B cell (primary cell): ENCODE measurements around the gene AP4E1. TPM values are rescaled to one million over a fixed set of nuclear protein-coding genes. Genes with fewer than 3 reads are reported as not detected.
"Not testable (repeated sequence)": the region's sequence is repeated elsewhere in the genome, so short reads cannot be mapped to it uniquely, and the experiment has no call there.

Experiments used
- ATAC-seq: fragments of 200-7000 bp; cut with Tn5 transposase; one replicate; pipeline ENCODE4 v1.10.0; 2021; ENCODE audit warnings: low read depth, mild to moderate bottlenecking, moderate number of reproducible peaks, moderate library complexity
- CTCF ChIA-PET: fragments of 350-600 bp; sonication (Branson Sonifier 250); formaldehyde crosslinking; loops from one replicate; lab custom pipeline; 2021; ENCODE audit warnings: antibody characterized with exemption, inconsistent platforms; lab: Charles Lee
- POLR2A ChIA-PET: fragments of 350-600 bp; sonication (Branson Sonifier 250); formaldehyde crosslinking; loops from one replicate; lab custom pipeline; 2021; ENCODE audit warnings: antibody characterized with exemption; lab: Charles Lee
- DNase-seq: peaks from one replicate; pipeline ENCODE4 v3.0.0; 2013
- H2AFZ ChIP-seq: 2 replicates; pipeline ENCODE4 v1.6.1; 2012; ENCODE audit warnings: mild to moderate bottlenecking, low read depth, low read length; ENCODE audit not compliant: insufficient read depth, poor library complexity, severe bottlenecking
- H3K27ac ChIP-seq, 2 donors: 1 replicate in 1 of 2; 2 replicates in 1 of 2; pipeline ENCODE4 v1.5.1; 2012 to 2013; ENCODE audit warnings: low read length in 2 of 2, mild to moderate bottlenecking in 2 of 2, moderate library complexity in 1 of 2
- H3K27me3 ChIP-seq, 4 experiments: fragments of 200-600 bp in 1 of 4; sonication (generic) in 1 of 4; replicated peaks in 1 of 4; 1 replicate in 2 of 4; 2 replicates in 2 of 4; pipeline versions ENCODE4 v1.6.1 to v1.7.0; 2013 to 2016; ENCODE audit warnings: low read length in 3 of 4, mild to moderate bottlenecking in 2 of 4, mixed read lengths in 1 of 4, moderate library complexity in 1 of 4; ENCODE audit not compliant: insufficient read depth in 4 of 4, control insufficient read depth in 3 of 4; ENCODE audit errors: control extremely low read depth in 1 of 4
- H3K36me3 ChIP-seq, 2 experiments: replicated peaks in 1 of 2; 1 replicate in 1 of 2; 2 replicates in 1 of 2; pipeline versions ENCODE4 v1.6.1 to v1.7.1; 2013; ENCODE audit warnings: low read length in 1 of 2; ENCODE audit not compliant: insufficient read depth in 2 of 2, control insufficient read depth in 1 of 2; ENCODE audit errors: control extremely low read depth in 1 of 2, extremely low read depth in 1 of 2
- H3K4me1 ChIP-seq, 2 donors: fragments of 200-600 bp in 1 of 2; sonication (generic) in 1 of 2; 1 replicate in 1 of 2; 2 replicates in 1 of 2; pipeline versions ENCODE4 v1.5.1 to v1.6.1; 2013 to 2017; ENCODE audit warnings: low read length in 2 of 2; ENCODE audit not compliant: control insufficient read depth in 2 of 2, insufficient read depth in 2 of 2
- H3K4me2 ChIP-seq: replicated peaks from 2 replicates; pipeline ENCODE3; 2012; ENCODE audit warnings: mild to moderate bottlenecking, low read depth, low read length; ENCODE audit not compliant: poor library complexity, severe bottlenecking
- H3K4me3 ChIP-seq, 5 experiments: fragments of 200-600 bp in 1 of 5; sonication (generic) in 1 of 5; 1 replicate in 3 of 5; 2 replicates in 2 of 5; pipeline versions ENCODE4 v1.5.1 to v1.7.0; 2011 to 2016; ENCODE audit warnings: low read length in 4 of 5, mild to moderate bottlenecking in 4 of 5, low read depth in 2 of 5, control low read depth in 1 of 5, moderate library complexity in 1 of 5; ENCODE audit not compliant: insufficient read depth in 1 of 5; ENCODE audit errors: control extremely low read depth in 1 of 5, extremely low read depth in 1 of 5
- H3K79me2 ChIP-seq: fragments of 200-600 bp; sonication (generic); one replicate; pipeline ENCODE4 v1.6.0; 2016; ENCODE audit warnings: low read length; ENCODE audit not compliant: control insufficient read depth, insufficient read depth
- H3K9ac ChIP-seq: fragments of 200-600 bp; sonication (generic); 2 replicates; pipeline ENCODE4 v1.6.1; 2017; ENCODE audit warnings: mild to moderate bottlenecking, low read length, moderate library complexity
- H3K9me3 ChIP-seq, 3 donors: one replicate each; pipeline versions ENCODE4 v1.6.1 to v1.7.1; 2013; ENCODE audit warnings: low read length in 2 of 3; ENCODE audit not compliant: control insufficient read depth in 2 of 3, insufficient read depth in 1 of 3; ENCODE audit errors: control extremely low read depth in 1 of 3
- H4K20me1 ChIP-seq: 2 replicates; pipeline ENCODE4 v1.6.0; 2012; ENCODE audit warnings: mild to moderate bottlenecking, low read length; ENCODE audit not compliant: insufficient read depth, control insufficient read depth, poor library complexity, severe bottlenecking
- H3K27ac Mint-ChIP-seq: one replicate; pipeline ENCODE4 v1.8.0; 2021; ENCODE audit warnings: mixed read lengths
- H3K27me3 Mint-ChIP-seq: one replicate; pipeline ENCODE4 v1.8.0; 2021; ENCODE audit warnings: mixed read lengths
- H3K4me1 Mint-ChIP-seq: one replicate; pipeline ENCODE4 v1.8.0; 2021; ENCODE audit warnings: mixed read lengths
- H3K4me3 Mint-ChIP-seq: one replicate; pipeline ENCODE4 v1.8.0; 2021; ENCODE audit warnings: mixed read lengths
- H3K9me3 Mint-ChIP-seq: one replicate; pipeline ENCODE4 v1.8.0; 2022; ENCODE audit warnings: mixed read lengths; ENCODE audit not compliant: insufficient read depth
- CTCF ChIP-seq: fragments of 200-600 bp; IDR thresholded peaks from one replicate; pipeline ENCODE4 v1.8.0; 2022; ENCODE audit warnings: antibody characterized with exemption, mild to moderate bottlenecking
- EZH2 ChIP-seq: IDR thresholded peaks from 2 replicates; pipeline ENCODE4 v1.6.1; 2012; ENCODE audit warnings: borderline replicate concordance, low read depth, mild to moderate bottlenecking, moderate library complexity, low read length; ENCODE audit not compliant: insufficient read depth, poor library complexity, severe bottlenecking
- WGBS: methylation state at CpG from one replicate; pipeline ENCODE4 v1.1.5; 2013; ENCODE audit warnings: missing lambda C conversion rate; ENCODE audit not compliant: insufficient coverage; 5-methylcytosine and 5-hydroxymethylcytosine counted together
- intact Hi-C: fragments of 100-400 bp; cut with micrococcal nuclease; formaldehyde crosslinking; loops from one replicate; pipeline ENCODE4 v1.10.0; 2022
- polyA plus RNA-seq: library from polyadenylated mRNA; depleted of rRNA; stranded (reverse); fragments of >200 nt; gene quantifications from 2 replicates; pipeline ENCODE4 v1.2.3, GENCODE V29; 2012
- total RNA-seq, 2 donors: library from RNA; stranded (reverse); fragments of 120-200 nt in 1 of 2; gene quantifications; 1 replicate in 1 of 2; 2 replicates in 1 of 2; pipeline versions ENCODE4 v1.2.3 to v1.2.4, GENCODE V29; 2013 to 2022

AP4E1 gene
- total and polyA plus RNA-seq, 2 donors (not counting 1 experiment from before 2014, with no cell fraction given) = 2.8 to 12.0 TPM

GRCh38 chr15:50872832-50873426 is 35.6 kb upstream of the AP4E1 start:
- H2AFZ ChIP-seq = no peak overlapping the region
- CTCF ChIA-PET = interaction anchor here (0.7 to 1.3 kb wide), 3 partner anchors 131 to 198 kb away, joined by 3 to 4 read pairs (median 3); no protein-coding TSS in a partner anchor
- Mint-ChIP-seq H3K27ac (no peak overlapping the region), H3K9me3 (no peaks in the 10 kb centered on the region), H3K4me3 (no peak overlapping the region), H3K4me1 (peaks cover 12% of the 10 kb centered on the region), H3K27me3 (no peaks in the 10 kb centered on the region)
- no peaks in the 10 kb centered on the region for H3K27me3 ChIP-seq
- H3K27ac ChIP-seq = no peak overlapping the region
- ATAC-seq = no peak
- no peak overlapping the region for H3K9ac ChIP-seq
- H4K20me1 ChIP-seq = no peaks in the 10 kb centered on the region
- H3K4me1 ChIP-seq = peaks cover 3 to 4% of the 10 kb centered on the region in 2 donors
- H3K79me2 ChIP-seq = no peaks in the 10 kb centered on the region
- no peak for DNase-seq
- H3K4me2 ChIP-seq = no peak overlapping the region
- no peaks in the 10 kb centered on the region for H3K36me3 ChIP-seq
- H3K9me3 ChIP-seq = no peaks in the 10 kb centered on the region
- TF ChIP-seq CTCF (no peak), EZH2 (no peak)
- H3K4me3 ChIP-seq = no peak overlapping the region
- intact Hi-C loops = no loop called here
- POLR2A ChIA-PET = no interaction called here
- no CpG with 5 or more reads among the region's 3 CpGs for WGBS

- ChIA-PET POLR2A (interaction anchor here (0.9 kb wide), 1 partner anchor 12 kb away, joined by 3 read pairs; no protein-coding TSS in a partner anchor), CTCF (interaction anchor here (0.8 to 3.6 kb wide), 4 partner anchors 10 to 198 kb away, joined by 3 to 52 read pairs (median 12); no protein-coding TSS in a partner anchor)
- peak; percentile 29 for ATAC-seq
- H3K79me2 ChIP-seq = no peaks in the 10 kb centered on the region
- peaks cover 19% of the 10 kb centered on the region for H3K4me1 Mint-ChIP-seq
- H3K4me2 ChIP-seq = peak overlapping the region; percentile 1
- H3K27me3 ChIP-seq = no peaks in the 10 kb centered on the region
- H3K36me3 ChIP-seq = no peaks in the 10 kb centered on the region
- H3K9ac ChIP-seq = no peak overlapping the region
- no peak overlapping the region for H3K4me3 Mint-ChIP-seq
- peaks cover 3 to 7% of the 10 kb centered on the region in 2 donors for H3K4me1 ChIP-seq
- peak; percentile 21 for DNase-seq
- TF ChIP-seq EZH2 (no peak), CTCF (no peak)
- H3K27ac Mint-ChIP-seq = no peak overlapping the region
- intact Hi-C loops = no loop called here
- H3K4me3 ChIP-seq = peak overlapping the region in 1 of 5 experiments; percentile 25
- 26% methylated on average over 5 of the region's 9 CpGs for WGBS
- no peak overlapping the region for H3K27ac ChIP-seq
- H2AFZ ChIP-seq = peak overlapping the region; percentile 27
- no peaks in the 10 kb centered on the region for H3K27me3 Mint-ChIP-seq
- H4K20me1 ChIP-seq = no peaks in the 10 kb centered on the region
- H3K9me3 ChIP-seq = no peaks in the 10 kb centered on the region
- H3K9me3 Mint-ChIP-seq = no peaks in the 10 kb centered on the region
Measured at GRCh38 chr15:50873935-50874361, 34.5 kb upstream of the AP4E1 start.

DNA sequence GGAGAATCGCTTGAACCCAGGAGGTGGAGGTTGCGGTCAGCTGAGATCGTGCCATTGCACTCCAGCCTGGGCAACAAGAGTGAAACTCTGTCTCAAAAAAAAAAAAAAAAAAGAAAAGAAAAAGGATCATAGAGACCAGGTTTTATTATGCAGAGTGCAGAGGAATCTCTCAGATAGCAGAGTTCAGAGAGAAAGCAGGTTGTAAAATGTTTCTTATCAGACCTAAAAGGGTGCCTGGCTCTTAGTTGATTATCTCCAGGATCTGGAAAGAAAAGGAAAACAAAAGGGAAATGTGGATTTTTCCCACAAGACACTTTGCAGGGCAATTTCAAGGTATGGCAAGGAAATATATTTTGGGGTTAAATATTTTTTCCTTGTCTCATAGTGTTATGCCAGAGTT is 33.2 kb upstream of the AP4E1 start:
- H3K27ac ChIP-seq, DNase-seq, H3K79me2 ChIP-seq, H3K27ac Mint-ChIP-seq, intact Hi-C loops, H3K36me3 ChIP-seq, H3K4me2 ChIP-seq, H3K4me3 ChIP-seq, H3K27me3 ChIP-seq, ATAC-seq, H3K9me3 Mint-ChIP-seq, H3K9me3 ChIP-seq, H4K20me1 ChIP-seq, POLR2A ChIA-PET, H3K9ac ChIP-seq, H3K4me3 Mint-ChIP-seq, H2AFZ ChIP-seq, H3K27me3 Mint-ChIP-seq: not testable (repeated sequence)
- H3K4me1 Mint-ChIP-seq = peaks cover 25% of the 10 kb centered on the region
- peaks cover 3 to 13% of the 10 kb centered on the region in 2 donors for H3K4me1 ChIP-seq
- WGBS = 100% methylated on average over 2 of the region's 3 CpGs
- CTCF ChIA-PET = interaction anchor here (0.6 to 3.6 kb wide), 5 partner anchors 11 to 200 kb away, joined by 3 to 52 read pairs (median 19); no protein-coding TSS in a partner anchor
